GM21737 (cell line): ENCODE results near the gene DHRS4.
A peak's percentile ranks its signal among the peaks of the same experiment; 100 is the strongest.
"Not testable (repeated sequence)": the region's sequence is repeated elsewhere in the genome, so short reads cannot be mapped to it uniquely, and the experiment has no call there.

Source experiments
- ATAC-seq: cut with Tn5 transposase; IDR thresholded peaks from one replicate; pipeline ENCODE4 v1.9.1; 2021; ENCODE audit warnings: mild to moderate bottlenecking, moderate library complexity; ENCODE audit not compliant: unreplicated experiment

Gene DHRS4

GRCh38 chr14:23981951-23982813 is 28.6 kb downstream of the DHRS4 start:
- ATAC-seq = not testable (repeated sequence)

- no peak for ATAC-seq
These were observed 31.5 kb downstream of the DHRS4 start for GRCh38 chr14:23984891-23985602.

- ATAC-seq = not testable (repeated sequence)
These were observed 34.6 kb downstream of the DHRS4 start for GRCh38 chr14:23988223-23988606.

GRCh38 chr14:23988607-23989363 is 35.2 kb downstream of the DHRS4 start, which contains the start of gene DHRS4L2:
DHRS4L2 (plus strand) TSS chr14:23988929; CDS start chr14:23988948, 19 bp downstream.
- ATAC-seq = peak; percentile 95

GRCh38 chr14:23989734-23990445 is 36.3 kb downstream of the DHRS4 start:
- not testable (repeated sequence) for ATAC-seq

- not testable (repeated sequence) for ATAC-seq
These were observed 37.4 kb downstream of the DHRS4 start for GRCh38 chr14:23990961-23991360.

GRCh38 chr14:23993042-23993441 is 39.5 kb downstream of the DHRS4 start:
- ATAC-seq = not testable (repeated sequence)

GRCh38 chr14:23996009-23996408 is 42.4 kb downstream of the DHRS4 start:
- not testable (repeated sequence) for ATAC-seq

- ATAC-seq = not testable (repeated sequence)
These were observed 43.3 kb downstream of the DHRS4 start for GRCh38 chr14:23996825-23997224.

GRCh38 chr14:23999640-24000039 is 46.1 kb downstream of the DHRS4 start:
- not testable (repeated sequence) for ATAC-seq

- ATAC-seq = not testable (repeated sequence)
These were observed 47.5 kb downstream of the DHRS4 start for GRCh38 chr14:24001078-24001477.

GRCh38 chr14:24001679-24002078 is 48.1 kb downstream of the DHRS4 start:
- not testable (repeated sequence) for ATAC-seq

- peak; percentile 23 for ATAC-seq
These were observed 52.9 kb downstream of the DHRS4 start for GRCh38 chr14:24006471-24006816.

- peak; percentile 81 for ATAC-seq
These were observed 53.5 kb downstream of the DHRS4 start for GRCh38 chr14:24006817-24007652.

GRCh38 chr14:24011051-24011450 is 57.5 kb downstream of the DHRS4 start:
- no peak for ATAC-seq

- not testable (repeated sequence) for ATAC-seq
These were observed 59.2 kb downstream of the DHRS4 start for GRCh38 chr14:24012726-24013273.

- ATAC-seq = no peak
These were observed 60.3 kb downstream of the DHRS4 start for GRCh38 chr14:24013654-24014514.

- ATAC-seq = not testable (repeated sequence)
These were observed 62.2 kb downstream of the DHRS4 start for GRCh38 chr14:24015745-24016144.
